HG02763 (cell line): ENCODE measurements around the gene NT5E.
"Not testable (repeated sequence)": the region's sequence is repeated elsewhere in the genome, so short reads cannot be mapped to it uniquely, and the experiment has no call there.

Experiments
- ATAC-seq: cut with Tn5 transposase; IDR thresholded peaks from one replicate; pipeline ENCODE4 v1.9.1; 2021; ENCODE audit warnings: mild to moderate bottlenecking, moderate library complexity; ENCODE audit not compliant: unreplicated experiment

NT5E gene

GRCh38 chr6:85449818-85450759, at the start of gene NT5E:
NT5E (plus strand) TSS chr6:85450083; CDS start chr6:85450140, 57 bp downstream.
- ATAC-seq: no peak

- no peak for ATAC-seq
Measured at GRCh38 chr6:85400331-85400730, 49.6 kb upstream of the NT5E start.

- ATAC-seq: no peak
Measured at GRCh38 chr6:85401186-85402021, 48.5 kb upstream of the NT5E start.

GRCh38 chr6:85402071-85402470, 47.8 kb upstream of the NT5E start:
- ATAC-seq: no peak

- no peak for ATAC-seq
Measured at GRCh38 chr6:85402922-85403321, 47.0 kb upstream of the NT5E start.

GRCh38 chr6:85403331-85404015, 46.4 kb upstream of the NT5E start:
- no peak for ATAC-seq

- ATAC-seq: not testable (repeated sequence)
Measured at GRCh38 chr6:85404016-85404563, 45.8 kb upstream of the NT5E start.

GRCh38 chr6:85404564-85405174, 45.2 kb upstream of the NT5E start:
- peak; percentile 7 for ATAC-seq

- peak; percentile 75 for ATAC-seq
Measured at GRCh38 chr6:85405175-85405852, 44.6 kb upstream of the NT5E start.

- ATAC-seq: no peak
Measured at GRCh38 chr6:85405853-85406198, 44.1 kb upstream of the NT5E start.

- ATAC-seq: no peak
Measured at GRCh38 chr6:85406641-85407075, 43.2 kb upstream of the NT5E start.

GRCh38 chr6:85408039-85408438, 41.8 kb upstream of the NT5E start:
- ATAC-seq: no peak

GRCh38 chr6:85412911-85413430, 36.9 kb upstream of the NT5E start:
- no peak for ATAC-seq

GRCh38 chr6:85416049-85416448, 33.8 kb upstream of the NT5E start:
- ATAC-seq: no peak

GRCh38 chr6:85416766-85417165, 33.1 kb upstream of the NT5E start:
- ATAC-seq: no peak

- ATAC-seq: no peak
Measured at GRCh38 chr6:85417336-85417735, 32.5 kb upstream of the NT5E start.

GRCh38 chr6:85418059-85418458, 31.8 kb upstream of the NT5E start:
- ATAC-seq: no peak

GRCh38 chr6:85419046-85419759, 30.7 kb upstream of the NT5E start:
- no peak for ATAC-seq

- ATAC-seq: no peak
Measured at GRCh38 chr6:85420551-85420950, 29.3 kb upstream of the NT5E start.
